Stimulated activated CD4-positive, alpha-beta T cell treated with anti-CD3 and anti-CD28 coated beads, Interleukin-12 subunit alpha, Interleukin-12 subunit beta, amount 100 ng/mL, for 48 hours (primary cell): ENCODE measurements around the gene H2BK1.

Source experiments
- DNase-seq, 3 donors: peaks; one replicate each; pipeline ENCODE4 v3.0.0-alpha.2; 2020; ENCODE audit warnings: low read depth in 2 of 3, low spot score in 1 of 3

H2BK1 gene

GRCh38 chr7:151210087-151210854 is at the start of gene H2BK1:
Gene H2BK1, minus strand, starts transcription at chr7:151210488. Its CDS starts 170 bp downstream, at chr7:151210318.
- DNase-seq = no peak

- DNase-seq = no peak
Measured at GRCh38 chr7:151257990-151258389, 47.7 kb upstream of the H2BK1 start.

GRCh38 chr7:151256410-151257045 is 46.2 kb upstream of the H2BK1 start:
- no peak for DNase-seq

GRCh38 chr7:151255390-151255789 is 45.1 kb upstream of the H2BK1 start:
- no peak for DNase-seq

- no peak for DNase-seq
Measured at GRCh38 chr7:151254851-151255250, 44.6 kb upstream of the H2BK1 start.

- no peak for DNase-seq
Measured at GRCh38 chr7:151254316-151254715, 44.0 kb upstream of the H2BK1 start.

- no peak for DNase-seq
Measured at GRCh38 chr7:151252961-151253711, 42.8 kb upstream of the H2BK1 start.

- no peak for DNase-seq
Measured at GRCh38 chr7:151252561-151252835, 42.2 kb upstream of the H2BK1 start.

GRCh38 chr7:151251689-151252560 is 41.6 kb upstream of the H2BK1 start:
- DNase-seq = no peak

GRCh38 chr7:151251328-151251688 is 41.0 kb upstream of the H2BK1 start:
- DNase-seq = no peak

GRCh38 chr7:151250181-151251132 is 40.2 kb upstream of the H2BK1 start:
- no peak for DNase-seq

- no peak for DNase-seq
Measured at GRCh38 chr7:151249732-151250072, 39.4 kb upstream of the H2BK1 start.

GRCh38 chr7:151249034-151249731 is 38.9 kb upstream of the H2BK1 start:
- DNase-seq = no peak

- no peak for DNase-seq
Measured at GRCh38 chr7:151248346-151249033, 38.2 kb upstream of the H2BK1 start, which contains the start of gene SMARCD3. Gene SMARCD3, minus strand, starts transcription at chr7:151248694. Its CDS starts 132 bp downstream, at chr7:151248562.

- no peak for DNase-seq
Measured at GRCh38 chr7:151247611-151248345, 37.5 kb upstream of the H2BK1 start.

GRCh38 chr7:151246851-151247580 is 36.7 kb upstream of the H2BK1 start:
- no peak for DNase-seq

- no peak for DNase-seq
Measured at GRCh38 chr7:151246102-151246850, 36.0 kb upstream of the H2BK1 start.
